Activated CD4-positive, alpha-beta T cell treated with anti-CD3 and anti-CD28 coated beads, Interleukin-2, amount 10 ng/mL, durations not matched to agents 7 days and 5 days (primary cell): ENCODE results near the gene PHF20. TPM values are rescaled to one million over a fixed set of nuclear protein-coding genes. Genes with fewer than 3 reads are reported as not detected.
A peak's percentile ranks its signal among the peaks of the same experiment; 100 is the strongest.
"Not testable (repeated sequence)": the region's sequence is repeated elsewhere in the genome, so short reads cannot be mapped to it uniquely, and the experiment has no call there.

Experiments
- CTCF ChIA-PET: fragments of 350-600 bp; sonication (Branson Sonifier 250); formaldehyde crosslinking; loops from one replicate; lab custom pipeline; 2021; ENCODE audit warnings: antibody characterized with exemption; lab: Charles Lee
- POLR2A ChIA-PET: fragments of 350-600 bp; sonication (Branson Sonifier 250); formaldehyde crosslinking; loops from one replicate; lab custom pipeline; 2021; ENCODE audit warnings: antibody characterized with exemption; lab: Charles Lee
- DNase-seq: peaks from one replicate; pipeline ENCODE4 v3.0.0-alpha.2; 2020
- H3K27ac Mint-ChIP-seq: one replicate; pipeline ENCODE4 v1.8.0; 2021; ENCODE audit warnings: mild to moderate bottlenecking, moderate library complexity, mixed read lengths
- H3K27me3 Mint-ChIP-seq: one replicate; pipeline ENCODE4 v1.8.0; 2021; ENCODE audit warnings: mixed read lengths
- H3K36me3 Mint-ChIP-seq: one replicate; pipeline ENCODE4 v1.8.0; 2021; ENCODE audit warnings: low read depth, mixed read lengths
- H3K4me1 Mint-ChIP-seq: one replicate; pipeline ENCODE4 v1.8.0; 2021; ENCODE audit warnings: mixed read lengths
- H3K4me3 Mint-ChIP-seq: one replicate; pipeline ENCODE4 v1.8.0; 2021; ENCODE audit warnings: mild to moderate bottlenecking, moderate library complexity, mixed read lengths
- H3K9me3 Mint-ChIP-seq: one replicate; pipeline ENCODE4 v1.8.0; 2021; ENCODE audit warnings: mixed read lengths
- total RNA-seq, 2 experiments: library from RNA; stranded (reverse); gene quantifications; one replicate each; pipeline ENCODE4 v1.2.3, GENCODE V29; 2021

Gene PHF20
- total RNA-seq, 2 experiments from 2014 or later: 47.8 to 49.0 TPM

DNA sequence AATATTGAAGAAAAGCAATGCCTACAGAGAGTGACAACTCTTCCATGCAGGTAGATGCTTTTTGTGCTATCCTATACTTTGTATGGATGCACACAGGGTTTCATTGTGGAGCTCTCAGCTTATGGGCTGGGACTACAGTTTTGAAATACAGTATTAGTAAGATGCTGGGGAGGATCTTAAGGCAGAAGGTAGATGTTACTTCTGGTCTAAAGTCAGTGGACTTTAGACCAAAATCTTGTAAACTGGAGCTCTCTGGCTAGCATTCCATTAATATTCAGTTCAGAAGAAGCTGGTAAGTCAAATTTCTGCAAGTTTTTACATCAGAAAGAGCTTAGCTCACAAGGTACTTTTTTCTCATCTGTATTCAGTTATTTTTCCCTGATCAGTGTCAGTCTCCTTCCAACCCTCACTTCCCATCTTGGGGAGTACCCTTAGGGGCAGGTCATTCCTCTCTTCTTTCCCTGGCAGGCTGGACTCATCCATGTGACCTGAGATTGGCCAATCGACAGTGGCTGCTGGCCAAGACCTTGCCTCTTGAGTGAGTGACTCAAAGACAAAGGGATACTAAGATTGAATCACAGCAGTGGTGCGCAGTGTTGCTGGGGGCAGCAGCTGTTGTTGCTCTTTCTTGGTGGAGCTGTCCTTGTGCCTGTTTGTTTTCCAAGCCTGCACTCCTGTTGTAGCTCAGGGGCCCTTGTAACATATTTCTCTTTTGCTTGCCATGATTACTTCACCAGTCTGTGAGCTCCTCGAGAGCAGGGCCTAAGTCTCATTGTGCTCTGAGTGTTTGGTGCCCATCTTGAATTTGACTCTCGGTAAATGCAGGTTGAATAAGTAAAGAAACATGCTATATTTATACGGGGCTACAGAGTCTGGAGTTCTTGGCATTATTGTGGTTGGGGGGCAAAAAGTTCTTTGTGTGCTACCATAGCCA lies 2.8 kb upstream of the PHF20 start:
- Mint-ChIP-seq H3K9me3 (peaks cover 7% of the 10 kb centered on the region), H3K4me1 (peaks cover 53% of the 10 kb centered on the region), H3K36me3 (peaks cover 14% of the 10 kb centered on the region), H3K27me3 (no peaks in the 10 kb centered on the region), H3K27ac (peak overlapping the region; percentile 99), H3K4me3 (no peak overlapping the region)
- peak; percentile 23 for DNase-seq
- POLR2A ChIA-PET: interaction anchor here (0.5 to 2.8 kb wide), 4 partner anchors 26 to 184 kb away, joined by 3 to 21 read pairs (median 3); partner anchors contain the start of genes RBM39 and SPAG4
- CTCF ChIA-PET: interaction anchor here (0.6 to 2.9 kb wide), 7 partner anchors 11 to 186 kb away, joined by 3 to 17 read pairs (median 5); partner anchors contain the start of genes RBM39 and SCAND1

DNA sequence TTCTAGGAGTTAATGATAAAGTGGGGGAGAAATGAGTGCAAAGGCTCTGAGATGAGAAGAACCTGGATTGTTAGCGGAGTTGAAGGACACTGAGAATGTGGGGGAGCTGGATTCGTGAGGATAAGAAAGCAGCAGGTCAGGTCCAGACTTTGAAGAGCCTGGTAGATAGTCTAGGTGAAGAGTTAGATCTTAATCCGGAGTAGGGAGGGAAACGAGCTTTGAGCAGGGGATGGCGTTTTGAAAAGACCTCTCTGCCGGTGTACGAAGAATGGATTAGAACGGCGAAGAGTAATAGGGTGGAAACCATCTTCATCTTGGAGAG lies 487 bp upstream of the PHF20 start:
- no peak for DNase-seq
- H3K27ac Mint-ChIP-seq: peak overlapping the region; percentile 94
- H3K4me1 Mint-ChIP-seq: peaks cover 65% of the 10 kb centered on the region
- peak overlapping the region; percentile 65 for H3K4me3 Mint-ChIP-seq
- H3K9me3 Mint-ChIP-seq: peaks cover 7% of the 10 kb centered on the region
- ChIA-PET POLR2A (interaction anchor here (0.7 to 2.5 kb wide), 2 partner anchors 28 to 183 kb away, joined by 4 to 32 read pairs; partner anchors contain the start of genes RBM39 and SCAND1), CTCF (interaction anchor here (0.8 to 2.5 kb wide), 8 partner anchors 13 to 183 kb away, joined by 3 to 13 read pairs (median 3); partner anchors contain the start of genes RBM39 and SCAND1)
- H3K27me3 Mint-ChIP-seq: no peaks in the 10 kb centered on the region
- peaks cover 25% of the 10 kb centered on the region for H3K36me3 Mint-ChIP-seq

DNA sequence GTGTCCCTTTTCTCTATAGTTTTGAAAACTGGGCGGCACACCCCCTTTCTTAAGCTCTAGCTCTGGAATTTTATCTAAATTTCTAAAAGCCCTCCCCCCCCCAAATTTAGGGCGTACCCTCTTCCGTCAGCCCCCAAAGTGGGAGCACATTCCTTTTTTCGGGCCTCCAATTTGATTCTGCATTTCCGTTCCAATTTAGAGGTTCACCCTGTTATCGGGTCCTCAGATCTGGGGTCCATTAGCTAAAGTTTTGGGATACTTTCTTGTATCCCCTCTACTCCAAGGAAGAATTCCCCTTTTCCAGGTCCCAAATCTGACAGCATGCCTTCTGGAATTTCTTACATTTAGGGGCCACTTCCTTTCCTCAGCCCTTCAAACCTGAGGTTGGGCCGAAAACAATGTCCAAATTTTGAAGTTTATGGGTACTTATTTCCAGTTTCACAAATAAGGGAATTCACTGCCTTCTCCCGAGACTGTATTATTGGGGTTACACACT lies 796 bp downstream of the PHF20 start:
- ChIA-PET POLR2A (interaction anchor here (0.6 to 2.5 kb wide), 2 partner anchors 30 to 32 kb away, joined by 7 to 32 read pairs; partner anchors contain the start of gene RBM39), CTCF (interaction anchor here (0.7 to 2.5 kb wide), 3 partner anchors 12 to 182 kb away, joined by 3 to 13 read pairs (median 9); partner anchors contain the start of genes RBM39 and SCAND1)
- Mint-ChIP-seq H3K4me1 (peaks cover 70% of the 10 kb centered on the region), H3K27ac (peak overlapping the region; percentile 84), H3K9me3 (peaks cover 7% of the 10 kb centered on the region), H3K36me3 (peaks cover 36% of the 10 kb centered on the region), H3K27me3 (no peaks in the 10 kb centered on the region), H3K4me3 (peak overlapping the region; percentile 82)
- DNase-seq: no peak

DNA sequence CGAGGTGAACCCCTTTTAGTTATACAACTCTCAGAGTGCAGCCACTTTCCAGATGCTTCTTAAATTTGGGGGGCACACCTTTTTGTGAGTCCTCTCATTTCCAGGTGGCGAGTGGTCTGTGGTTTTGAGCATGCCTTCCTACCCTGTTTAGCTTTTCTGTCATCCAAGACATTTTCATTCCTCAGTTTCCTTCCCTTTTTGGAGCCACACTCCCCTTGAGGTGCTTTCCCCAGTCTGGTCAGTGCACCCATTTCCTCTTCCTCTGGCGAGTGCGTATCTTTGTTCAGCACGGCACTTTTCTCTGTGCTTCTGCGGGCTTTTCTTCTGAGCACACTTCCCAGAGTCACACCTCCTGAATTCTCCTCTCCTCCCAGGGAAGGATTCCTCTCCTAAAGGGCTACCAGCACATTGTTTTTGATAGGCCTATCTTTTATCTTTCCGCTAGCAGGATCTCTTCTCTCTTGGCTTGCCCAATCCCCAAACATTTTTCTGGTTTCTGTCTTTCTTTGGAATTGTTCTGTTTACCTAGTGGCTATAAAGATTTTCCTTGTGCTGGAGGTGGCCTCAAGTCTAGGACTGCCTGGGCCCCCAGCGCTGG lies 1.4 kb downstream of the PHF20 start:
- H3K4me1 Mint-ChIP-seq: peaks cover 64% of the 10 kb centered on the region
- ChIA-PET CTCF (interaction anchor here (2.5 kb wide), 1 partner anchor 31 kb away, joined by 13 read pairs; the partner anchor contains the start of gene RBM39), POLR2A (interaction anchor here (2.5 kb wide), 1 partner anchor 30 kb away, joined by 32 read pairs; the partner anchor contains the start of gene RBM39)
- H3K27me3 Mint-ChIP-seq: no peaks in the 10 kb centered on the region
- DNase-seq: peak; percentile 58
- H3K4me3 Mint-ChIP-seq: peak overlapping the region; percentile 82
- H3K36me3 Mint-ChIP-seq: peaks cover 36% of the 10 kb centered on the region
- H3K27ac Mint-ChIP-seq: peak overlapping the region; percentile 84
- peaks cover 7% of the 10 kb centered on the region for H3K9me3 Mint-ChIP-seq

DNA sequence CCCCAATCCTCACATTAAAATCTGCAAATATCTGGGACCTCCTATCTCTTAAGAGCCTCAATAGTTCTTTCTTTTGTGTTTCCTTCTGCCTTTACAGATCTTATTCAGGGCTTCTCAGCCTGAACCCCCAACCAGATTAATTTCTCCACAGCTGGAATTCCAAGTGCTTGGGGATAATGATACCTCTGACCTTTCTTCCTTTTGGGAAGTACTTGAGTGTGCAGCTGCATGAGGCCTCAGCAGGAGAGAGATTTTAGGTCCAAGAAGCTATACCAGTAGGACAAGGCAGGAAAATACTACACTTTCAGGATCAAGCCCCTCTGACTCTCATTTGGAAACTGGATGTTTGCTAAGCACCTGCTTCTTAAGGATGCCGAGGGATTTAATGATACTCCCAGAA lies 2.6 kb downstream of the PHF20 start:
- no peak for DNase-seq
- Mint-ChIP-seq H3K27me3 (no peaks in the 10 kb centered on the region), H3K4me1 (peaks cover 55% of the 10 kb centered on the region), H3K4me3 (peak overlapping the region; percentile 82), H3K27ac (no peak overlapping the region), H3K9me3 (peaks cover 7% of the 10 kb centered on the region), H3K36me3 (peaks cover 41% of the 10 kb centered on the region)
- CTCF ChIA-PET: no interaction called here
- POLR2A ChIA-PET: interaction anchor here (0.6 kb wide), 1 partner anchor 76 kb away, joined by 3 read pairs; no protein-coding TSS in a partner anchor

DNA sequence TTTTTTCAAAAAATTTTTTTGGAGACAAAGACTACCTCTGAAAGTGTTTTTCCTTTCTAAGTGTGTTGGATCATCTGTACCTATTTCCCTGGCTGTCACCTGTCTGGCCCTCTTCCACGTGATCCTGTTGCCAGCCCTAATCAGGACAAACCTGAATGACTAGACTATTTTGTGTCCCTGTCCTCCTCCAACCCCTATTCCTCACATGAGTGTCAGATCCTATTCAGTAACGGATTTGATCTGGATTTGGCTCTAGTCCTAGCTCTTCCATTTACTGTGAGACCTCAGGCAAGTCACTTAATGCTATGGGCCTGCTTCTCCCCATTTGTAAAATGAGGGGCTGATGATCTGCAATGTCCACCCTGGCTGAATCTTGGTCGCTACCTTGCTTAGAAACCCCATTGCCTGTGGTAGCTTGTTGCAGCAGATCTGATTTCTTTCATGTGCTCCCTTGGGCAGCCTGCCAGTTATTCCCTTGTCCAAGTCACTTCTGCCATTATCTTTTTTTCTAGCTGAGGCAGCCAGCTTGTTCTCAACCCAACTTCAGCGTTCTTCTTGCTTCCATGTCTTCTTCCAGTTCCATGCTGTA lies 4.8 kb downstream of the PHF20 start:
- ChIA-PET POLR2A (interaction anchor here (0.6 to 0.9 kb wide), 2 partner anchors 32 to 35 kb away, joined by 3 read pairs; partner anchors contain the start of gene RBM39), CTCF (no interaction called here)
- no peak overlapping the region for H3K4me3 Mint-ChIP-seq
- peak overlapping the region; percentile 22 for H3K27ac Mint-ChIP-seq
- H3K4me1 Mint-ChIP-seq: peaks cover 47% of the 10 kb centered on the region
- H3K36me3 Mint-ChIP-seq: peaks cover 40% of the 10 kb centered on the region
- H3K9me3 Mint-ChIP-seq: peaks cover 1% of the 10 kb centered on the region
- no peak for DNase-seq
- no peaks in the 10 kb centered on the region for H3K27me3 Mint-ChIP-seq

DNA sequence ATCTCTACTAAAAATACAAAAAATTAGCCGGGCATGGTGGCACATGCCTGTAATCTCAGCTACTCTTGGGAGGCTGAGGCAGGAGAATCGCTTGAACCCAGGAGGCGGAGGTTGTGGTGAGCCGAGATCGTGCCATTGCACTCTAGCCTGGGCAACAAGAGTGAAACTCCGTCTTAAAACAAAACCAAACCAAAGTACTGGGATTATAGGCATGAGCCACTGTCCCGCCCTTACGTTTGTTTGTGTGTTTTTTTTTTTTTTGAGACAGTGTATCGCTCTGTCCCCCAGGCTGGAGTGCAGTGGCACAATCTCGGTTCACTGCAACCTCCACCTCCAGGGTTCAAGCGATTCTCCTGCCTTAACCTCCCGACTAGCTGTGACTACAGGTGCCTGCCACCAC lies 12.0 kb downstream of the PHF20 start:
- H3K27me3 Mint-ChIP-seq, H3K4me1 Mint-ChIP-seq, H3K27ac Mint-ChIP-seq, DNase-seq, H3K4me3 Mint-ChIP-seq, POLR2A ChIA-PET, H3K9me3 Mint-ChIP-seq: not testable (repeated sequence)
- H3K36me3 Mint-ChIP-seq: peaks cover 12% of the 10 kb centered on the region
- CTCF ChIA-PET: interaction anchor here (0.6 kb wide), 1 partner anchor 312 kb away, joined by 3 read pairs; no protein-coding TSS in a partner anchor

DNA sequence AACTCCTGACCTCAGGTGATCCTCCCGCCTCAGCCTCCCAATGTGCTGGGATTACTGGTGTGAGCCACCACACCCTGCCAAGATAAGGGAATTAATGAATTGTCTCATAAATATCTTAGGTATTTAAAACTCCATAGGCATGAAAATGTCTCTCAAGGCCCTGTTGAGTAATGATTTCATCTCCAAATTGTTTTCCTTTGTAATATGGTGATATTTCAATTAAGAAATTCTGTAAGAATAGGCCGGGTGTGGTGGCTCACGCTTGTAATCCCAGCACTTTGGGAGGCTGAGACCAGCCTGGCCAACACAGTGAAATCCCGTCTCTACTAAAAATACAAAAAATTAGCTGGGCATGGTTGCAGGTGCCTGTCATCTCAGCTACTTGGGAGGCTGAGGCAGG lies 13.7 kb downstream of the PHF20 start:
- not testable (repeated sequence) for H3K9me3 Mint-ChIP-seq, H3K27ac Mint-ChIP-seq, H3K4me3 Mint-ChIP-seq

DNA sequence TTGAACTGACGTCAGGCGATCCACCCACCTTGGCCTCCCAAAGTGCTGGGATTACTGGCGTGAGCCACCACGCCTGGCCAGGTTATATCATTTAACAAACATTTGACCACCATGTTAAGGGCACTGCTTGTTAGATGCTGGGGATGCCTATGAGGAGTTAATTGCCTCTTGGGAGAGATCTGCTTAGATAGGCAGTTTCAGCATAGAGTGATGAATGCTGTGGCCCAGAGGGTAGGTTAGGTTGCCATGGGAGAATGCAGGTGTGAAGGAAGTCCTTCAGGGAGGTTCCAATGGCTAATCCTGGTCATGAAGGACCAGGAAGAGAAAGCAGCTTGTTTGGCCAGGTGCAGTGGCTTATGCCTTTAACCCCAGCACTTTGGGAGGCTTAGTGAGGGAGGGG lies 17.0 kb downstream of the PHF20 start:
- DNase-seq: no peak
- ChIA-PET CTCF (no interaction called here), POLR2A (no interaction called here)
- Mint-ChIP-seq H3K4me1 (peaks cover 4% of the 10 kb centered on the region), H3K36me3 (peaks cover 13% of the 10 kb centered on the region), H3K27ac (no peak overlapping the region), H3K27me3 (no peaks in the 10 kb centered on the region), H3K4me3 (no peak overlapping the region), H3K9me3 (no peaks in the 10 kb centered on the region)

More for the DNA sequence above, 13.7 kb downstream of the PHF20 start:
- H3K36me3 Mint-ChIP-seq, CTCF ChIA-PET, H3K4me1 Mint-ChIP-seq, H3K27me3 Mint-ChIP-seq, DNase-seq, POLR2A ChIA-PET: not testable (repeated sequence)

DNA sequence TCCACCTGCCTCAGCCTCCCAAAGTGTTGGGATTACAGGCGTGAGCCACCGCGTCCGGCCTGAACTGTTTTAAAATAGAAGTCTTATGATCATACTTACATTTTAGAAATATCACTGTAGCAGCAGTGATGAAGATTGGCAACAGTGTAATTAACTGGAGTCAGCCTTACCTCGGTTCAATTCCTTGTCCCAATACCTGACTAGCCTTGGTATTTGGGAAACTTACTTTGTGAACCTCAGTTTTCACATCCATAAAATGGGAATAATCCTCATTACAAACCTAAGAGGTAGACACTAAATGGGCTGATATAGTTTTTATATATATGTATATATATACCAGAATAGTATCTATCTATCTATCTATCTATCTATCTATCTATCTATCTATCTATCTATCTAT lies 19.3 kb downstream of the PHF20 start:
- Mint-ChIP-seq H3K27me3 (no peaks in the 10 kb centered on the region), H3K4me3 (no peak overlapping the region), H3K36me3 (peaks cover 16% of the 10 kb centered on the region), H3K27ac (peak overlapping the region; percentile 19), H3K4me1 (peaks cover 7% of the 10 kb centered on the region), H3K9me3 (no peaks in the 10 kb centered on the region)
- CTCF ChIA-PET: no interaction called here
- no peak for DNase-seq
- POLR2A ChIA-PET: no interaction called here

DNA sequence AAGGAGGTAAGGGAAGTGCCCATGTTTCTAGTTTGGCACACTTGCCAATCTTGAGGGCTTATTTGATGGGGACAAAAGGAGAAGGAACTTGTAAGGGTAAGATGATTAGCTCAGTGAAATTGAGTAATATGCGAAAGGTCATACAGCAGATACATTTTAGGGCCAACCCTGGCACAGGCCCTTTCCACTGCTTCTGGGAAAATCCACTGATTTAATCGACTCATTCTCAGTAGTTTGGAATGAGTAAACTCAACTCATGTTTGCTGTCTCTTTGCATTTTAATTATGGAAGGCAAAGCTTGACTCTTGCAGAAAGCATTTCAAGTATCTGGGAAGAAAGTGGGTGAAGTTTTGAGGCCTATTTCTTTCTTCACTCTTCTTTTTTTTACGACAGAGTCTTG lies 20.0 kb downstream of the PHF20 start:
- H3K4me3 Mint-ChIP-seq: no peak overlapping the region
- ChIA-PET POLR2A (no interaction called here), CTCF (no interaction called here)
- peaks cover 16% of the 10 kb centered on the region for H3K36me3 Mint-ChIP-seq
- H3K27ac Mint-ChIP-seq: no peak overlapping the region
- H3K9me3 Mint-ChIP-seq: no peaks in the 10 kb centered on the region
- no peaks in the 10 kb centered on the region for H3K27me3 Mint-ChIP-seq
- DNase-seq: no peak
- H3K4me1 Mint-ChIP-seq: peaks cover 14% of the 10 kb centered on the region

DNA sequence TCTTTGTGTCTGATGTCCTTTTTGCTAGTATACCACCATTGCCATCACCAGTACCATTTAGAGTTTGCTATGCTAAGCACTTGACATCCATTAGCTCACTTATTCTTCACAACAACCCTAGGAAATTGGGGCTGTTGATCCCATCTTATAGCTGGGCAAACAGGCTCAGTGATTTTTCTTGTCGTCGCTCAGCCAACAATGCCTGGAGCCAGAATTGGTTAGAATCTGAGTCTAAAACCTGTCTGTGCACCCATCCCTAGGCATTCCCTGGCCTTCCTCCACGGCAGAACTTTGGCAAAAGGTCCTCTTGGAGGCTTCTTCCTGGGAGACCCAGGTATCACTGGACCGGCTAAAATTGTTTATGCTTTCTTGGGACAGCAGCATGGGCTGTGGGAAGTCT lies 20.9 kb downstream of the PHF20 start:
- CTCF ChIA-PET: interaction anchor here (0.7 kb wide), 1 partner anchor 44 kb away, joined by 3 read pairs; no protein-coding TSS in a partner anchor
- no peaks in the 10 kb centered on the region for H3K27me3 Mint-ChIP-seq
- POLR2A ChIA-PET: no interaction called here
- no peak overlapping the region for H3K4me3 Mint-ChIP-seq
- H3K4me1 Mint-ChIP-seq: peaks cover 14% of the 10 kb centered on the region
- peaks cover 16% of the 10 kb centered on the region for H3K36me3 Mint-ChIP-seq
- no peaks in the 10 kb centered on the region for H3K9me3 Mint-ChIP-seq
- DNase-seq: no peak
- no peak overlapping the region for H3K27ac Mint-ChIP-seq
